NCI-H146 treated with DMSO at 0.1 percent for 48 hours (cell line): ENCODE data around the gene SORBS2.

Source experiments
- DNase-seq: peaks from one replicate; lab custom pipeline; 2025; ENCODE audit not compliant: unreplicated experiment; lab: John Stamatoyannopoulos, UW

SORBS2 gene

DNA sequence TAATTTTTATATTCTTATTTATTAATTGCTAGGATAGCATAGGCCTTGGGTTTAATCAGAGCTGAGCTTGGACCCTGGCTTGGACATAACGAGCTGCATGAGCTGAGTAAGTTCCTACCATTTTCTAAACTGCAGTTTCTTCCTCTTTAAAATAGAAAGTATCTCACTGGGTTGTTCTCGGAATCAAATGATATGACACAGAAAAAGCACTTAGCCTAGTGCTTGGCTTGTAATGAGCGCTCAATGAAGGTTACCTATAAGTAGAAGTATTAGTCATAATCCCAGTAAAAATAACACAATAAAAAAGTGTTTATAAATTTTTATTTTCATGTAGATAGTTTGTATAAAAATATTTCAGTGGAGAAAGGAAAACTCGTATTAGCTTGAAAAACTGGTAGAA lies 163.4 kb downstream of the SORBS2 start:
- no peak for DNase-seq

DNA sequence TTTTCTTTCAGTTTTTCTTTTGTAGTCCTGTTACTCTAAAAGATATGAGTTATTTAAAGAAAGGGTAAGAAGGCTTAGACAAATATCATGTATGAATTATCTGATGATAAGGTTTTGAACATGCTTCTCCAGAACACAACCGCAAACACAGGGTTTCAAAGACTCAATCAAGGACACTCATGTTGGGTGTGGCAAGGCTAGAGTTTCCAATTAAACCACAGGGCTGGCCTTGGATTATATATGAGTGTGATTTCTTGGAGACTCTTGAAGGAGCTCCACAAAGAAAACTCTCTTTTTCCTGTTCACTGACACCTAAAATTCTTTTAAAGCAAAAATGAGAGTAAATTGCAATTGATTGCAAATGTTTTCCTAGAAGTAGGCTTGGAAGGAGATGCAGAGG lies 166.6 kb downstream of the SORBS2 start:
- DNase-seq = no peak

DNA sequence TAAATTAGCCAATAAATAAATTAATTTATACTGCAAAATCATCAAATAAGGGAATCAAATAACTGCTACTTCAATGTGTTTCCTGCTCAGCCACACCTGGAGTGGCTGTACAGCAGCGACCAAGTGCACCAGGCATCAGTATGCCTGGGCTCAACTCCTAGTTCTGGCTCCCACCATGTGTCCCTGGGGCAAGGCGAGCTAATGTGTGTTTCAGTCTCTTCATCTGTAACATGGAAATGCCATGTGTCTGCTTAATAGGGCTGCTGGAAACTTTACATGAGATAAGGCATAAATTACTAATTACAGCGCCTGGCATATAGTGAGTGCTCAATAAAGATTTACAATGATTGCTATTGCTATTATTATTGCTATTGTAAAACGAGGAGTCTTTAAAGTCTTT lies 167.6 kb downstream of the SORBS2 start:
- DNase-seq = no peak

DNA sequence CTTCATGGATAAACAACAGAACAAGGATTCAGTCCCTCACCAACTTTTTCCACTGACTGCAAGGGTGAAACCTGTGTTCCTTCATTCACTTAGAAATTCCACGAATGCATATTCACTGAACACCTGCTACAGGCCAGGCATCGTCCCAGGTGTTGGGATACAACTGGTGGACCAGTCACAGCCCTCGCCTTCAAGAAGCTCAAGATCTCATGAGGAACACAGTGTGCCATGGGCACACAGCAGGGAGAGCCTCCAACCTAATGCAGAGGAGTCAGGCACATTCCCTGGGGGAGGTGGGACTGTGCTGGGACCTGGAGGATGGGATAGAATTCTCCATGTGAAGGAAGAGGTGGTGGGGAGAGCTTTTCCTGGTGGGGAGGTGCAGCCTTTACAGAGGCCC lies 169.1 kb downstream of the SORBS2 start:
- no peak for DNase-seq

DNA sequence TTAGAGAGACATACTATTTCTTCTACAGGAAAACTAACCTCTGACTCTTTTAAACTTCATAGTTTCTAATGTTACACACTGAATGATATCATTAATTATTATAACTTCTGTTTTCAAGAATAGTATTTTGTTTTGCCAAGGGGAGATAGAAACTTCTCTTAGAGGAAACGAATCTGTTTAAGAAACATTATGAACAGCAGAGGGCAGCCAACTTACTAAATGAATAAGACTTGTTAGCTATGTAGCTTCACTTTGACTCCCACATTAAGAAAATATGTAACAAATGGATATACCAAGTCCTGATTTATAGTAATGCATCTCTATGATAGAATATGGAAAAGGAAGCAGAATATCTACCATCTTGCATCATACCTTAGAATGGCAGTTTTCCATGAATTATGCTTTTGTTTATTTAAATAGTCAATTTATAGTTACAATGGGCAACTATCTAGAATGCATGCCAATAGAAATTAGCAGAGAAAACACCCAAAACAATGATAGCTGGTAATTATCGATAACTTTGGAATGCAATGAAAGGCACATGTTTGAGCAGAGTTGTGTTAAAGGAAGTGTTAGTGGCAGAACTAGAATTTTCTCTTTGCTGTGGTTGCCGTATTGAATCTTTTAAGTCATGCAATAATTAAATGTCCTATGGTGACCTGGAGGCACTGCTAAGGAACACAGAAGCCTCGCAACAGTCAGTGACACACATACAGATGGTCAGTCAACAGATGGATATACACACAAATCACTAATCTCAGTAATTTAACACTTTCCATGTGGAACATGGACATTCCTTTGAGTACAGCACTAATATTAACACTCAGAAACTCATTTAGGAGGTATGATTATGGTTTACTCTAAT lies 171.0 kb downstream of the SORBS2 start:
- no peak for DNase-seq

DNA sequence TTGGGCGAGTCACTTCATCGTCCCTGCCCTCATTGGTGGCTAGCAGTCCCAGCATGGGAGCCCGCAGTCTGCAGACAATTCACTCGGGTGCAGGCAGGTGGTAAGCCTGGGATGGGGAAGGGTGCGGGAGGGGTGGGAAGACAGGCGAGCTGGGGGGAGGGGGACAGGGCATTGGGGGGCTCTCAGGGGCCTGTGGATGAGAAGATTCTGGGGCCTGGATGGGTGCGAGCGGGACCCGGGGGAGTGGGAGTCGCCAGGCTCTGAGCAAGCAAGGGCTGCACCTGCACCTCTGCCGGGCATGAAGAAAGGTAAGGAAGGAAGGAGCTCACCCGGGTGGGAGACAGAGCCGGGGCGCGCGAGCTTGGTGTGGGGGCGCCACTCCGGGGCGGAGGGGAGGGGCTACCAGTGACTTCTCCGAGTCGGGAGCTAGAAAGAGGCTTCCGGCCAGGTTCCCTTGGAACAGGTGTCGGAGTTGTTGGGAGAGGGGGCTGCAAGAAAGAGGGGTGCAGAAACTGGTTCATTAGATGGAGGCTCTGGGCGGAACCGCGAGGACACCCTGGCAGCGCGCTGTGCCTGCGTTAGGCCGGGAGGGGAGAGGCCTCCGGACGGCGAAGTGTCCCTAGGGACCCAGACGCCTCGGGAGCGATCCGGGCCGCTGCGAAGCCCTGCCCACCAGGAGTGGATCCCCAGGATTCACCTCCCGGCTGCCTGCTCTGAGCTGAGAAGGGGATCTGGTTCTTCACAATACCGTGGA lies 173.3 kb downstream of the SORBS2 start:
- no peak for DNase-seq

DNA sequence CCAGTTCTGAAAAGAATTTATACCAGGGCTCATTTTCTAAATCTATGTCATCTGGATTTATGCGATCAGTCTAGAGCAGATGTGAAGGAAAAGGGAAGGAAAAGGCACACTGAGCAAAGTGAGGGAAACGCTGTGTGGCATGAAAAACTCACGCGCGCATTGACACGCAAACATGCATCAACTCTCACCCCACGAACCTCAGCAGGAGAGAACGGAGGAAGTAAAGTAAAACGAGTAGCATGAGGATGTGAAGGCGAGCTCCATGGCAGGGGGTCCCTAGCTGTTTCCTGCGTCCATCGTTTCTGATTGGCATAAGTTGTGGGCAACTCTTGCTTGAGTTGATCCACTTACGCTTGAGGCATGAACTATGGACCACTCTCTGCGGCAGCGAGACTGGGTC lies 173.9 kb downstream of the SORBS2 start:
- no peak for DNase-seq

DNA sequence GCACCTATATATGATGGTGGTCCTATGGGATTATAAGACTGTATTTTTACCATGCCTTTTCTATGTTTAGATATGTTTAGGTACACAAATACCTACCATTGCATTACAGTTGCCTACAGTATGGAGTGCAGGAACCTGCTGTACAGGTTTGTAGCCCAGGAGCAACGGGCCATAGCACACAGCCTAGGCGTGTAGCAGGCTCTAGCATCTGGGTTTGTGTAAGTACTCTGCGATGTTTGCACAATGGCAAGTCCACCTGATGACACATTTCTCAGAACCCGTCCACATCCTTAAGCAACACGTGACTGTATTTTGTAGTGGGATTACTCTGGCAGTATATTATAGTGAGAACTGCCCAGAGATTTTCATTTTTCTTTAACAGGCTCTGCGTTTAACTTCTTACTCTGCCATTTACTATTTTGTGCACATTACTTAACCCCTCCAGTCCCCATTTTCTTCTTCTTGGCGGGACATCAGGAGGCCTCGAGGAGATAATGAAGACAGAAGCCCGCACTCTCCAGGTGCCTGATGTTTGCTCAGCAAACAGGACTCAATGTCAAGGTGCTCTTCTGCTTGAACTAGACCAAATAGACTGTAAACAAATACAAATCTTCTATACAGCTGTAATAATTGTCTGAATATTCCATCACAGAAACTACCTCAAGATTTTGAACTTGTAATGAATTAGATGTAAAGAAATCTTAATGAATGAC lies 174.7 kb downstream of the SORBS2 start:
- no peak for DNase-seq

DNA sequence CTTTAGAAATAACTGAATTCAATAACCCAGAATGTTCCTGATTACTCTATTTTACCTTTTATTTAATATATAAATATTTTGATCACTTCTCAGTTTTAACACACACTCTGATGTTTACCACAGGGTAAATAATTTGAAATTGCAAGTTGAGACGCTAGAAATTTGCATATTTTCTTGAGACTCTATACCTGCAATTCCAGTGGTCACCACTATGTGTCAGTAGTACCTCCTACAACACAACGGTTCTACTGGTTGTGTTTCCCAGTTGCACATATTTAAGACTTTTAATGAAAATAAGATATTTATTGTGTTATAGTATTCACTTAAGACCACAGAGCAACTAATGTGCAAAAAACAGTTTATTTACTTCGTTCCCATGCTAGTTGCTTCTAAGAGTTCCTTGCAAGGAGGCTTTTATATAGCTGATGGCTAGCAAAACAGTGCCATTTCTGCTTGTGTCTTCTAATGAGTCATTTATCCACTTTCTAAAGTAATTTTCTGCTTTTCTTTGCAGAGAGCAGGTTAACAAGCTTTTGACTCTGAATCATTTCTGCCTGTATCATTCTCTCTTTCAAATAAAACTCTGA lies 177.8 kb downstream of the SORBS2 start:
- DNase-seq = no peak

DNA sequence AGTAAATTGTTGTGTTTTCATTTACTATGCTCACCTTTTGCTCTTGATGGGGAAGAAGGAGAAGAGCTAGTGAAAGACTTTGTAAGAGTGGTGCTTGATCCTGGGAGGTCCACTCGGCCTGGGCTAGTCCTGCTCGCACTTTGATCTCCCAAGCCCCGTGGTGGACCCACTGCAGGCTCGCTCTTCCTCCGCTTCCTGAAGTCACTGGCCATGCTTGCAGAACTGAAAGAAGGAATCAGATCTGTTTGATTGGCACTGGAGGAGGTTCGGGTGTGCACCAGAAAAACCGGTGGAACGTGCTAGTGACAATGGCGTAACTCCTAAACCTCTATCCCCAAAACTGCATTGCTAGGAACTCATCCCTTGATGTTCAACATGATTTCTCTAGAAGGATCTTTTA lies 185.2 kb downstream of the SORBS2 start:
- no peak for DNase-seq

DNA sequence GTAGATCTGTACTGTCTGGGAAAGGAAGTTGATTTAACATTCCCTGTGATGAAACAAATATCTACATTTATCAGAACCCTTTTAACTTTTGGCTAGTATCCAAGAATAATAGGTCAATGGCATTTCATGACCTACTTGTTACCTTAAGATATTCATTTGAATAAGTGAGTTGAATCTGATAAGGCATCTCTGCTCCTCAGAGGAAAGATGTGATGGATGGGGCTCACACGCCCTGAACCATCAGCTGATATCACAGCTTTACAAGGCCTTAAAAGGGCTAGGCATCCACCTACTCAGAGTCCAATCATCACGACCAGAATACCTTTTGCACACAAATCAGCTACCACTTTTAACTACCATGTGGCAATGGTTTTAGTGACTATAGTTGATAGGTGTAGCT lies 186.5 kb downstream of the SORBS2 start:
- no peak for DNase-seq

DNA sequence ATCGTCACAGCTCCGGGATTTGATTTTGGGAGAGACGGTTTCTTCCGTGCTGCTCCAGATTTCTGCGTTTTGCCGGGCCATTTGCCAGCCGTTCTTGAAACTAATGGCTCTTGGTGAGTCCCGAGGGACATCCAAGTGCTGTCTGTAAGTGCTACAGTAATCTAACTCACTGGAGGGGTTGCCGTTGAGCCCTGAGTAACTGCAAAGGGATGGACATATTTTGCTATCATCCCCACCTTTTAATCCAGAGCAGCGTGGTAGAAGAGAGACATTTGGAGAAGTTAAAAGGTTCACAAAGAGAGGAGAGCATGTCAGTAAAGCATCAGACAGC lies 187.8 kb downstream of the SORBS2 start:
- DNase-seq = no peak

DNA sequence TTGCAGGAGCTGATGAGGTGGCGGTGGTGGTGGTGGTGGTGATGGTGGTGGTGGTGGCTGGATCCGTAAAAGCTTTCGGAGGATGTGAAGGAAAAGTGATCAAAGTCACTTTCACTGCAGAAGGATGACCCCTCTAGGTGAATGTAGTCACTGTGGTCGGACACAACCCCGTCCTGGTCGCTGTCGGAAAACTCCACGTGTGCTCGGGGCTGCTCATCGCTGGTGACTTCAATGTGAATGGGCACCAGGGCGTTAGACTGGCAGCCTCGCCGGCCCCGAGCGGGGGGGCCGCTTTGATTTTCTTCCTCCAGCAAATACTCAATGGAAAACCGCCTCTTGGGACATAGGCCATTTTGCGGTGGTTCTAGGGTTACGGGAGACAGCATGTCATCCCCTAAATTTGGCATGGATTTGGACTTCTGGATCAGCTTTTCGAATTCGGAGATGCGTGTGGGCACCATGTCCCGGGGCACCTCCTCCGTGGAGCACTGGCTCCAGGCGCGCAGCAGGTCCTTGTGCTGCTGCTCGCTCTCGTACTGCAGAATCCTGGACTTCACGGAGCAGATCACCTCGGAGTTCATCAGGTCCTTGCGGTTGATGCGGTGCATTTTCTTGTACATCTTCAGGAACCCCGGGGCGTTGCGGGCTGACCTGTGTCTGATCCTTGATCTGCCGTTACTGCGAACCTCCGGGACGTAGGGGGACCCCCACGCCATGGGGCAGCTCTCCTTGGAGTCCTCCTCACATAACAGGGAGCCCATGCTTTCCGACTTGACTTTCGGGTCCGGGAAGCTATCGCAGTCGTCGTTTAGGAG lies 188.3 kb downstream of the SORBS2 start:
- DNase-seq = no peak

DNA sequence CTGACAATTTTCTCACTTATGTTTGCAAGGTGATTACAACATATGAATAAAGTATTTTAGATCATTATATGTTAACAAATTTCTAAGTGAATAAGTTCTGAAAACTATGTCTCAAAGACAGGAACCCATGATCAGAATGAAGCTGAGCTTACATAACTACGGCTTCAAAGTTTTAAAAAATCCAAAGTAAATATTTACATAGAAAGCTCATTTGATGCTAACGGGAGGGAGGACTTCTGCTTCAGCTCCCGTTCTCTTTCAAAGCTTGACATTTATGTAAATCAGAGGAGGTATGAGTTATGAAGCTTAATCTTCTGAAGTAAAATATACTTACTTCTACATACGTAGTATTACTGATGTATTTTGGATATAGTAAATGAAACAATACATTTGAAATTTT lies 203.8 kb downstream of the SORBS2 start:
- DNase-seq = no peak

DNA sequence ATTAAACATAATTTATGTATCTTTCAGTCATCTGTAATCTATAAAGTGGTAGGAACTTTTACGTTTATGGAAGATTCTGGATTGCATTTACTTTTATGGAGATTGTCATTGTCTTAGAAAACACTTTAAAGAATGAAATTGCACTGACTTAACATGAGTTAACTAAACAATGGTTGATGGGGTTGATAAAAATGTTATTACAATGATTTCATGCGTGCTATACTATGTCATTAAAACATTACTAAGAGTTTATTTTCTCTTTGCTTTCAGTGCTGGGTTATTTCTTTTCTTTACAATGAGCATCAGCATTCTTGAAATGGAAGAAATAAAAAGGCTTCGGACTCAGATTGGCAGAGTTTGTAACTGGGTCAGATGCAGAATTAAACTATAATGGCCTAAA lies 209.6 kb downstream of the SORBS2 start:
- no peak for DNase-seq

DNA sequence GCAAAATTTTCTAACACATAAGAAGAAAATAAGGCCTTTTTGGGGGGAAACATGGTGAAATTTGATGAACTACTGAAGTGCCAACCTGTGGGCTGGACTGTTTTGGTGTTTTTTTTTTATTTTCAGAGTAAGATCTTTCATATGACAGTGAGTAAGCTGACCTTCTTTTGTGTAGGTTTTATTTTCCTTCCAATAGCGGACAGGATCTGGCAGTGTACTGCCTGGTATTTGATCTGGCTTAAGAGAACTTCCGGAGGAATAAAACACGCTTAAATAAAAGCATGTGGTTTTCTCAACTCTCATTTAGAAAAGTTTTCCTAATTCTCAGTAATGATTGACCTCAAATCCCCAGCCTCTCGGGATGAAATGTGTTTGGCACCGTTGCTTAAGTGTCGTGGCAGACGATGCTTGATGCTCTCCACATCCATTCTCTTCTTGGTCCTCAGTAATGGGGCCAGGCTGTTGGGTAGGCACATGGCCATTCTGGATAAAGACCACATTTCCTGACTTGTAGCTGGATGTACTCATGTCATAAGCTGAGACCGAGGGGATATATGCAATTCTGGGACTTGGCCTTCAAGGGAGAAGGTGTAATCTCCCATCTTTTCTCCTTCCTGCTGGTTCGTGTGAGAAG lies 211.1 kb downstream of the SORBS2 start:
- no peak for DNase-seq

DNA sequence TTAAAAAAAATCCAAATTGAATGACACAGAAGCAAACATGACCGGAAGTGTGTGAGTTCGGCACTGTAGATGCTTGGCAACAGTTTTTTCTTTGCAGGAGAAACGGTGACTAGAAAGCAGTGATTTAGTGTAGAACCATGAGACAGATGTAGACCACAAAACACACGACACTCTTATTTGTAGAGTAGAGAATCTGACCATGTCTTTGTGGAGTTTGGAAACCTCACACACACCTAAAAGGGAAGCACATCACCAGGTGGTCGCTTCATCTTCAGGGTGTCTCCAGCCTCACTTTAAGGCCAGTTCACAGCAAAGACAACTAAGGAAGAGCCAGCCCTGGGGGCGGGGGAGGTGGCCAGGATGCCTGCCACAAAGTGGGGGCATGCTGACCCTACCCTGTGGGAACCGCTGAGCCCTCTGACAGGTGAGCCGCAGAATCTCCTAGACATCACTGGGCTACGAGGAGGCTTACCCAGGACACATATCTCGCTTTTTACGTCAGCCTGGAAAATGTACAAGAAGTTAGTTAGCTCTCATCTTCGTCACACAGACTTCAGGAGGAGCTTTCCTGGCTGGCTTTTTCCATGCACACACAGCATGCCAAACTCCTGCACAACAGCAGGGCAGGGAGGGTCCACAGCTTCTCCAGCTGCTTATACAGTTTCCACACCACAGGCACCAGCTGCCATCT lies 212.3 kb downstream of the SORBS2 start:
- no peak for DNase-seq

DNA sequence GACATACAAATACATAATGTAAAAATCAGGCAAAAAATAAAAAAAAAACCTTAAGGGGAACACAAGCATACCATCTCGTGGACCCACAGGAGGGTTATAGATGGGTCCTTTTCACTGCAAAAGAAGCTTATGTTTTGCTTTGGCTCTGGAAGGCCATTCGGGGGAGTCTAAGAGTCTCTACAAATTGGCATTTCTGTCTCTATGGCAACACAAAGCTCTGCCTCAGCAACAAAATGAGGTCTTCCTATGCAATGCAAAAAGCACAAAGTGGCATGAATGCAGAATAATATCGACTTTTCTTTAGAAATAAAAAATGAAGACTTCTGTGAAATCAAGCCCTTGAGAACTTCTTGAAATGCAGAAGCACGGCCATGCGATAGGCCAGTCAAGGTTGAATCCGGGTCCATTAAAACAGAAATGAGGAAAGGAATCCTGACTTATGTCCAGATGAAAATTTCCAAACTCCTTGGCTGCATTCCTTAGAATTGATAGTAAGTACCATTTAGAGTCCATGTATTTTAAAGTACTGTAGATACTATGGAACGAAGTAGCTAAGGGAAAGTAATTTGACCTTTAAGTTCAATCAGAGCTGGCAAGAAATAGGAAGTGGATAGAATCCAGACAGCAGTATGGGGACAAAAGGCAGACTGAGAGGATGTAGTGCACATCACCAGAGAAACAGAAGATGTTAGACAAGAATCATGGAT lies 213.0 kb downstream of the SORBS2 start:
- DNase-seq = no peak

DNA sequence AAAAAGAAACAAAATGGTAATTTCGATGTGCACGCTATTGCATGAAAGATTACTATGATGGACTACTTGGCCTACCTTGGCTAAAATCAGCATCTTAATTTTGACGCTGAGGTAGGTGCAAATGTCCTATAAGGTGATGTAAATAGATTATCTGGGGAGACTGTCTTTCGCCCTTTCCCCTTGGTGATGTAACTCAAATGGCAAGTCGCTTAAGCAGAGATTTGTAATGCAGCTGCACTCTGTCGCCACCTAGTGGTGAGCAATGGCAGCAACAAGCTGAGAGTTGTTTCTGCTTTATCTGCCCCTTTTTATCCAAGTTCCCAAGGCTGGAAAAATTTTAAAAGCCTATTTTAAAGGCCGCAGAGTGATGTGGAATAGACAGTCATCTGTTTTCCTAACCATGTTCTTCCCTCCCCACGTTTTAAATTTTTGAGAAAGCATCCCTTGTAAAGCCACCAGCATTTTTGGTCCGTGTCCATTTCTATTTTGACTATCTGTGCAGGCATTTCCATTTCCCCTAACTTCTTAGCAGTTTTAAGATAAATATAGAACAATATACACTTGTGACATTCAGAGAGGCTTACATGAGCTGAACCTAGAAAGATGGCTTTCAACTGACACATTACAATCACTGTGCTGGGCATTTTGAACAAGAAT lies 214.3 kb downstream of the SORBS2 start:
- peak; percentile 20 for DNase-seq
